ENCODE measurements around the gene SLC45A3.

SLC45A3 gene

GRCh38 chr1:205663286-205663936, 16.9 kb downstream of the SLC45A3 start:
- DNase-seq (ENCODE audit: low read depth), result no peak
- no peak for TF ChIP-seq CTCF (conservative IDR thresholded peaks at IDR 0.05; ENCODE audit: low read length)
- H3K4me3 ChIP-seq (ENCODE audit: low read length), result no peak overlapping the region

DNA sequence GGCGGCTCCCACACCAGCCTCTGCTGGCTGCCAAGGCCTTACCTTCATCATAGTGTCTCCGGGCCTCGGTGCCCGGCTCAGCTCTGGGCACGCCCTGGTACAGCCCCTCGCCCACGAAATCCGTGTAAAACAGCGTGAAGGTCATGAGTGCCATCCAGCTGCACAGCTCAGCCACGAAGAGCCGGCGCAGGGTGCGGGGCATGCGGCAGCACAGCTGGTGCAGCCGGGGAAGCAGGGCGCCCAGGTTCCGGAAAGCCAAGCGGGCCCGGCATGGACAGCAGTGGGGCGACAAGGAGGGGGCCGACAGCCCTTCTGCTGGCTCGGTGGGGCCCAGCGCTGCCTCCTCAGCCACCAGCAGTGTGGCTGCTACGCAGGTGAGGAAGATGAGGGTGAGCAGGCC, 17.5 kb downstream of the SLC45A3 start:
- H3K4me3 ChIP-seq (ENCODE audit: low read length), result no peak overlapping the region
- no peak for DNase-seq (ENCODE audit: low read depth)
- TF ChIP-seq CTCF (conservative IDR thresholded peaks at IDR 0.05; ENCODE audit: low read length), result no peak

DNA sequence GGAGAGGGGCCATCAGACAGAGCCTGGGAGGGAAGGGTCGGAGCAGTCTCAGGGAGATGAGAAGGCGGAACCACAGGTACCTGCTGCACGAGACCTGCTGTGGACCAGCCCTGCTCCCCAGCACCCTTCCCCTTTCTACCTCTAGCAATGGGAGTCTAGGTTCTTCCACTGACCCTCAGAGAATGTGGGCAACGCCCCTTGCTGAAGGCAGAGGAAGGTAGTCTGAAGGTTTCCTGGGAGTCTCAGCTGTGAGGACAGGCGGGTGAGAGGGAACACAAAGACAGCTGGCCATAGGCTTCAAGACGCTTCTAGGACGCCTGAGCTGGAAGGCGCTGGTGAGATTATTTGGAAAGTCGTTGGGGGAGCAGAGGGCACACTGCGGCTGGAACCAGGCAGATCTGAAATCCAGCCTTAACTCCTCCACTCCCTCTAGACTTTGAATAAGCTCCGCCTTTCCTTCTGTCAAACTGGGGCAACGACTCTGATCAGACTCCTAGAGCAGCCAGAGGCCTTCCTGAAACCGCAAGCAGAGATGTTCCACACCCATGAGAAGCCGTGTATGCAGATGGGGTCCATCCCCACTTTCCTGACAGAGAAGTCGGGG, 18.1 kb downstream of the SLC45A3 start:
- TF ChIP-seq CTCF (conservative IDR thresholded peaks at IDR 0.05; ENCODE audit: low read length), result no peak
- DNase-seq (ENCODE audit: low read depth), result no peak

DNA sequence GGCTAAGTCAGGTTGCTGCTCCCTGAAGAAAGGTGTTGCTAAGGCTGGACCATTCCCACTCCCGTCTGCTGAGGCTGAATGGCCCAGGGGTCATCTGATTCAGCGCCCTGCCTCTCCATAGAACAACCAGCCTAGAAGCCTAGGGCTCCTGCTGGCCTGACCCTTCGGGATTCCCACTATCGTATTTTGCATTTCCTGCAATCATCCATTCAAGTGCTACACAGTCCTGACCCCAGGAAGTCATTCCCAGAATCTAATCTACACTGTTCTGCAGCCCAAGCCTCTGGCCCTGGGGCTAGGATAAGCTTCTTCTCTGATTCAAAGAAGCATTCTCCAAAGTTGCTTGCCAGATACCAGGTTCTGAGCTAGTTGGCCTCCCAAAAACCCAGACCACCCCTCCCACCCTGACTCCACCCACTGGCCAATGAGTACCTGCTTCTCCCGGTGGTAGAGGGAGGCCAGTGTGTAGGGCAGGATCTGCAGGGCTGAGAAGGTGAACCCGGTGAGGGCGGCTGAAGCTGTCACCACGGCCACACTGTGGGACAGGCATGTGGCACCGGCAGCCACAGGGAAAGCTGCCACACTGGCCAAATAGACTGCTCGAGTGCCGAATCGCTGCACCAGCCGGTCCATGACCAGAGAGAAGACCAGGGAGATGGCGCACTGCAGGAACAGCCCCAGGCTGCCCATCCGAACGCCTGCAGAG, 18.7 kb downstream of the SLC45A3 start:
- DNase-seq (ENCODE audit: low read depth), result no peak
- TF ChIP-seq CTCF (conservative IDR thresholded peaks at IDR 0.05; ENCODE audit: low read length), result no peak
- H3K4me3 ChIP-seq (ENCODE audit: low read length), result no peak overlapping the region

More for the DNA sequence above, 18.1 kb downstream of the SLC45A3 start:
- no peak overlapping the region for H3K4me3 ChIP-seq (ENCODE audit: low read length)

GRCh38 chr1:205660361-205660760, 19.9 kb downstream of the SLC45A3 start:
- no peak overlapping the region for H3K4me3 ChIP-seq (ENCODE audit: low read length)
- DNase-seq (ENCODE audit: low read depth), result no peak
- no peak for TF ChIP-seq CTCF (conservative IDR thresholded peaks at IDR 0.05; ENCODE audit: low read length)

DNA sequence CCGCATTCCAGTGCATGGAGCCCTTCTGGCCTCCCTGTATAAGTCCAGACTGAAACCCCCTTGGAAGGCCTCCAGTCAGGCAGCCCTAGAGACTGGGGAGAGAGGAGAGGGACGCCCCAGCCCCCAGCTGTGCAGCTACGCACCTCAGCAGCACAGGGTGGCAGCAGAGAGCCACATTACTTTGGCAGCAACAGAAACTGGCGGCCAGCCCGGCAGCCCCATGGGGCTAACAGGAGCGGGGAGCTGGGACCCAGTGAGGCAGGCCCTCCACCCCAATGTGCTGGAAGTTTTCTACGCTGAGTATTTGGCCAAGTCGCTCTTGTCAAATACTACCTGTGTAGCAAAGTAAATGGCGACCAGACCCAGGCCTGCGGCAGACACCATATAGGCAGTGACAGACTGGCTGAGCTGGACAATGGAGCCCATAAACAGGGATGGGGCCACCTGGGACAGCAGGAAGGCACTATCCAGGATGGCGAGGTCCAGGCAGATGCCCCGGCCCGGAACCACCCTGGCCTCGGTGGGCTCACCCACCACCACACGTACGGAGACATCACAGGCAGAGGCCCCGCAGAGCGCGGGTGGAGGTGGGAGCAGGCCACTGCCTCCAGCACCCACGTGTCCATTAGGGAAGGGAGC, 21.2 kb downstream of the SLC45A3 start:
- peak; percentile 85 for TF ChIP-seq CTCF (conservative IDR thresholded peaks at IDR 0.05; ENCODE audit: low read length)
- no peak overlapping the region for H3K4me3 ChIP-seq (ENCODE audit: low read length)
- peak; percentile 51 for DNase-seq (ENCODE audit: low read depth)
